COR-L47 (cell line): Measurements from ENCODE around the gene KLK10.

Experiments used
- DNase-seq: peaks from one replicate; lab custom pipeline; 2025; lab: John Stamatoyannopoulos, UW

Gene KLK10

GRCh38 chr19:51025809-51026553 lies 6.5 kb upstream of the KLK10 start:
- no peak for DNase-seq

DNA sequence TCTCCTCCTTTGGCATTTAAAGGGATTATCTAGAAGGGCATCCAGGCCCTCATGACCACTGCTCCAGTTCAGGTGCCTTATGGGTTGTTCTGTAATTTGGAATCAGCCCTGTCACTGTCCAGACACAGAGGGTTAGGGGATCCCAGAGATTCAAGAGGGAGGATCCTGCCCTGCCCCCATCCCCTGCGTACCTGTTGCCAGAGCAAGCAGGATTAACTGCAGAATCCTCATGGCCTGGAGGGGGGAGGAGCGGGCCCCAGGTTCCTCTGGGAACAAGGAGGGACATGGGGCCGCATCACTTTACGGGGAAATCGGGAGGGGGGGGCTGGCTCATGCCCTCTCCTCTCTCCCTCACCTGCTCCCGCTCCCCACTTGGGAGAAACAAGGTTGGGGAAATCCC lies 5.9 kb upstream of the KLK10 start:
- no peak for DNase-seq

GRCh38 chr19:51024924-51025323 lies 5.4 kb upstream of the KLK10 start:
- no peak for DNase-seq

GRCh38 chr19:51023946-51024345 lies 4.4 kb upstream of the KLK10 start:
- no peak for DNase-seq

DNA sequence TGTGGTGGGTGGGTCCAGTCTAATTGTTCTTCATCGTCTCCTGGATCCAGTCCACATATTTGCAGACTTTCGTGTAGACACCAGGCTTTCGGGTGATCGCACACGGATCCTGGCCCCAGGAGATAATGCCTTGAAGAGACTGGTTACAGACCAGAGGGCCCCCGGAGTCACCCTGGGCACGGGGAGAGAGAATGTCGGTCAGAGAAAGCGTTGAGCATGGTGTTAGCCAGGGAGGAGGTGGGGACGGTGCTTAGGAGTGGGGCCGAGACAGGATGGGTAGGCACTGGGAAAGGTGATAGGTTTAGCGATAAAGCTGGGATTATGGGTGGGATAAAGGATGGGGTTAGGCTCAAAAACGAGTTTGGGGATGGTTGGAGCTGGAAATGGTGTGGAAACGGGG lies 3.0 kb upstream of the KLK10 start:
- no peak for DNase-seq

GRCh38 chr19:51020988-51021651 lies 1.6 kb upstream of the KLK10 start:
- peak; percentile 57 for DNase-seq

DNA sequence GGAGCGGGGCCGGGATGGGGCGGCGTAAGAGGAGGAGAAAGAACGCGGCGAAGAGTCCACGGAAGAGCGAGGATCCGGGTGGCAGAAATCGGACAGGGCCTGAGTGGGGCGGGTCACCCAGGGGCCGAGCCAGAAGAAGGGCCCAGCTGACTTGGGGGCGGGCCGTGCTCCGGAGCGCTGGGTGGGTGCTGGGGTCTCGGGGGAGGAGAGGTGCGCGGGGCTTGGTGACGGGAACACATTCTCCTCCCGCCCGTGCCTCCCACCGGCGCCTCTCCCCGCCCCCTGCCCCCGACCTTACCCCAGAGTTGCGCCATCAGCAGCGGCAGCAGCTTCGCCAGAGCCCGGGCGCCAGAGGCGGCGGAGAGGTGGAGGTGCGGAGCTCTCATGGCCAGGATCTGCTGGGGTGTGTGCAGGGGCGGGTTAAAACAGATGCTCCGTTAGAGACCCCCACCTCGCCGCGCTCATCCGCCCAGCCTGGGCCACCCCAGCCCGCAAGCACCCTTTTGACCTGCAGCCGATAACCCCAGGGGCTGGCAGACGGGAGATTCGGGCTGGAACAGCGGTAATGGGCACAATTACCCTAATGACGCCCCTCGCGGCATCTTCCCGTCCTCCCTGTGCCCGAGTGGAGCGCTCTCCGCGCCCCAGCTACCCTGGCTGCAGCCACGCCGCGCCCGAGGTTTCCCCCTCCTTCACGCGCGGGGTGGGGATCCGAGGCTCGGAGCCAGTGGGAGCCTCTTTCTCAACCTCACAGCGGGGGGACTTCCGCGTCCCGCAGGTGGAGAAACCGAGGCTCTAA lies 565 bp downstream of the KLK10 start:
- DNase-seq, result no peak

GRCh38 chr19:51016798-51017683 lies 2.5 kb downstream of the KLK10 start:
- DNase-seq, result no peak

DNA sequence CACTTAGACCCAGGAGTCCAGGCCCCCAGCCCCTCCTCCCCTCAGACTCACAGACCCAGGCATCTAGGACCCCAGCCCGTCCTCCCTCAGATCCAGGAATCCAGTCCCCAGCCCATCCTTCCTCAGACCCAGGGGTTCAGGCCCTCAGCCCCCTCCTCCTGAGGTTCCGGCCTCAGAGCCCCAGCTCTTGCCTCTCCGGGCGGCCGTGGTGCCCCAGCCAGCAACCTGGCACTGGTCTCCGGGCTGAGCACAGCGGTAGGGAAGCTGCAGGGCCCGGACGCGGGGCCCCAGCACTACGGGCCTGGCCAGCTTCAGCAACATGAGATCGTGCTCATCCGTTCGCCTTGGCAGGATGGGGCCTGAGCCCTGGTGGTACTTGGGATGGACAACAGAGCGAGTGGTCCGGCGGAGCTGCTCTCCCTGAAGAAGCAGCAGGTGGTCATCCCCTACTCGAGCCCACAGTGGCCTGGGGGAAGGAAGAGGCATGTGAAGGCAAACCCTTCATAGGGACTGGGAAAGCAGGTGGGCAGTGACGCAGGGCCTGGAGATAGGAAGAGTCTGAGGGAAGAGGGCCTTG lies 3.7 kb downstream of the KLK10 start:
- no peak for DNase-seq

DNA sequence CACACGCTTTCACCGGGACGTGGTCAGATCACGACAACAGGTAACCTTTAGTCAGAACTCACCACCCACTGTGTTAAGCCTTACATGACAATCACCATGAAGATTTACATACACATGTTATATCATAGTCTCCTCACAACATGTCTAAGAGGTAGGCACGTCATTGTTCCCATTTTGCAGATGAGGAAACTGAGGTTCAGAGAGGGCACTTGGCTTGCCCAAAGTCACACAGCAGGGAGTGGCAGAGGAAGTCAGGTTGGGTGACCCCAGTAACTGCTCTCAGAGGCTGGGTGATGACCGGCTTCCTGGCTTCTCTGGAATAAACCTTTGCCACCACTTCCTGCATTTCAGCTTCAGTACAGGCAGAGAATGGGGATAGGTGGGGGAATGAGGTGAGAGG lies 5.3 kb downstream of the KLK10 start:
- DNase-seq, result no peak

DNA sequence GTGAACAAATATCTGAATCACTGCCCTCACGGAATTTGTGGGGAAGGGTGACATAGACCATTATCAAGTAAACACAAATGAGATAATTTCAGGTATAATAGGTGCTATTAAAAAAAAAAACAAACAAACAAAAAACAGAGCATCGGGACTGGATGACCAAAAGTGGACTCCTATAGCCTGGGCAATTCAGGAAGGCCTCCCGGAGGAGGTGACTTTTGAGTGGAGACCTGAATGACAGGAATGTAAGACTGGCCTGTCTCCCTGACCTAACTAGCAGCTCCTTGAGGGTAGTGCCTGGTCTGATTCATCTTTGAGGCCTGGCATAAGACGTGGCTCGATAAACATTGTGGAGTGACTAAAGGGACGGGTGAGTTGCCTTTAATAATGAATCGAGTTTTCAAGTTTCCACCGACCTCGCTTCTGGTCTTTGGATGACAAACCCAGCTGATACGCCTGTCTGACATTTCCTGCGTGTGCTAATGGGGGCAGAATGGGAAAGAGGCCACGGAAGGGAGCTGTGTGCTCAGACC lies 6.8 kb downstream of the KLK10 start:
- DNase-seq, result no peak

GRCh38 chr19:51010066-51010795 lies 9.3 kb downstream of the KLK10 start:
- DNase-seq, result no peak

DNA sequence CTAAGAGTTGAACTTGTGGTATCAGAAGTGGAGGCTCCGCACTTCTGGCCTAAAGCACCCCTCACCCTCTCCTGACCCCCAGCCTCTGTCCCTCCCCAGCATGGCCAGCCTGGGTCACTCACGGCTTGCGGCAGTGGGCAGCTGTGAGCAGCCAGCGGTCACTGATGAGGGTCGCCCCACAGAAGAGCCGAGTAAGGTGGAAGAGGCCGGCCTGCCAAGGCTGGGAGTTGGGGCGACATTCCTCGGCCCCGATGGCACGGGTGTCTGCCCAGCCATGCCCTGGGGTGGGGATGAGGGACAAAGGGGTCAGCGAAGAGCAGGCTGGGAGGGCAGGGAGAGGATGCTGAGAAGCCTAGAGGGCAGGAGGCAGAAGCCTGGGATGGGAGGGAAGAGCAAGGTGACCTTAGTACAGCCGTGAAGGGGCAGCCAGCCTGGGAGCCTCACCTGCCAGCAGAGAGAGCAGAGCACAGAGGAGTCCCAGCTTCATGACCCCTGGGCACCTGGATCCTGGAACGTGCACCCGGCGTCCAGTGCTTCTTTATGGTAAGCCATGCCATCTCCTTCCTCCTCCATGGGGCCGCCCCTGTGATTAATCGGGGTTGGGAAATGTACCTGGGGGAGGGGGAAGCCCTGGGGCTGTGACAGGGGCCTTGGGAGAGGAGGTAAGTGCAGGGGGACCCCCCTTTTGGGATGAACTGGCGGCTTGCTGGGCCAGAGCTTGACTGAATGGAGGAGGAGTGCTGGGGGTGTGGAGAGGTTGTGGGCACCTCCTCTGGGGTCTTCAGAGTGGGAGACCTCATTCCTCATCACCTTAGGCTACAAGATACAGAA lies 10.2 kb downstream of the KLK10 start:
- DNase-seq, result no peak

- no peak for DNase-seq
Observed at GRCh38 chr19:51007488-51007887, 12.0 kb downstream of the KLK10 start.

- DNase-seq, result no peak
Observed at GRCh38 chr19:51006406-51006805, 13.1 kb downstream of the KLK10 start.

- DNase-seq, result no peak
Observed at GRCh38 chr19:51005248-51005647, 14.3 kb downstream of the KLK10 start.

- DNase-seq, result no peak
Observed at GRCh38 chr19:51003316-51003715, 16.2 kb downstream of the KLK10 start.

GRCh38 chr19:51002542-51003311 lies 16.8 kb downstream of the KLK10 start:
- DNase-seq, result no peak

DNA sequence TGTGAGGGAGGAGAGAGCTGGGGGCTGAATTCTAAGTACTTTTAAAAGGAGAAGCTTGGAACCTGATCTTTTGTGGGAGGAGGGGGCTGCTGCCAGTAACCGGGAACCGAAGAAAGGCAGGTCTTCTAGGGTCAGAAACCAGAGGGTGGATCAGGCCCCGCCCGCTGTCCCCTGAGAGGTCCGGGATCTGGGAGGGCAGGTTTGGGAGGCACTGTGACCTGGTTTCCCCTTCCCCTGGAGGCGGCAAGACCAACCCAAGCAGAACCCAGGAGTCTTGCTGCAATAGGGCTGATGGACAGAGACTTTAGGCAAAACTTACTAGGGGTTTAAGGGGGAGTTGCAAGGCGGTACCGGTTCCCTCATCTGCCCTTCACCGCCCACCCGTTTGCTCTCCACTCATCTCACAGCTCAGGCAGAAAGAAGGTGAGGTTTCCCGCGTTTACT lies 17.4 kb downstream of the KLK10 start:
- DNase-seq, result no peak
